Retina (tissue), 1 donor: ENCODE measurements around the gene IQCF2.
"Not testable (repeated sequence)": the region's sequence is repeated elsewhere in the genome, so short reads cannot be mapped to it uniquely, and the experiment has no call there.

Experiments
- DNase-seq: peaks from one replicate; pipeline ENCODE4 v3.0.0-alpha.2; 2016

The IQCF2 gene

DNA sequence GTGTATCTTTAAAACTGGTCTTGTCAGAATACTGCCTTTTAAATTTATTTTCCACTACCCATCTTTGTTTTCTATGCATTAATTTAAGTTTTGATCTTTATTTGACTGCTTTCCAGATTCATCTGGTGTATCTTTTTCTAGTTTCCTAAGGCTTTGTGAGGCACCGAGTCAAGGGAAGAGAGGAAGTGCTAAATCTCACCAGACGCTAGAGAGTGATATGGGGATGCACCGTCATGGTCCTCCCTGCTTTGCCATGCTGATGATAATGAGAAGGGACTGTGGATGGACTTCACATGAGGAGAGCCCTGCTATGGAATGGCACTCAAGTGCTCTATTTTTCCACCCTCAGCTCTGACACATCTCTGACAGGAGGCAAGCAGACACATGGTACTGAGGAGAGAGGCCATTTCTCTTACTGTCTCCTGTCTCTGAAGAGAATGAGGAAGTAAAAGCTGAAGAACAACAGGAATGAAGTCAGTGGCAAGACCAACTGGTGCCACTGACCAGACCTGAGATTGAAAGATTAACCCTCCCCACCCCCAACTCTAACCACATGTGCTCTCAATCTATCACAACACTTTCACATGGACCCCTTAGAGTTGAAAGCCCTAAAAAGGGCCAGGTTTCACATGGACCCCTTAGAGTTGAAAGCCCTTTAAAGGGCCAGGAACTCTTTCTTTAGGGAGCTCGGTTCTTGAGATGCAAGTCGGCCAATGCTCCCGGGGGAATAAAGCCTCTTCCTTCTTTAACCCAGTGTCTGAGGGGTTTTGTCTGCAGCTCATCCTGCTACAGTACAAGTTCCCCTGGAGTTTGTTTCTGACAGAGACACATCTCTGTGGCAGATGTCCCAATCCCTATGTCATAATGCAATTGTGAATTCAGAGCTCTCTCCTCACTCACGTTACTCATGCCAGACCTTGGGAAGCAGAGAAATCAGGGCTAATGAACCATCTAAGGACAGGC, at the start of gene IQCF2:
TSS of gene IQCF2 (plus strand) at position 913 of the 963 bp plus-strand sequence. CDS start 52 bp downstream, outside the sequence.
- no peak for DNase-seq

DNA sequence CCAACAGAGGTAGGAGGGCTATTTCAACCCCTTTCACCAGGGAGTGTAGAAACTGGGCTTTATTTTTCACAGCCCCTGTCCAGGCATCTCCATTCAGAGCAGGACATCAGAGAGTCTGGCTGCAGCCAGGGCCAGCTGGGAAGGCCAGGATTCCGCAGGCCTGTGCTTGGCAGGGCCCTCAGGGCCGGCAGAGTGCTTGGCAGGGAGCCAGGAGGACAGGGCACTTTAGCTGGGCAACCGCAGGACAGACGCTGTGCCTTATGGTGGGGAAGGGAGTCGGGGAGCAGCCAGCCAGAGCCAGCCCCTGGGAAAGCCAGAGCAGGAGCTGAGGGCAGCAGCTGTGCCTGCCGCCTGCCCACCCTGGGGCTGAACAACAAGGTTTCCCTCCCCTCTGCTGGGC, 47.9 kb upstream of the IQCF2 start:
- no peak for DNase-seq

DNA sequence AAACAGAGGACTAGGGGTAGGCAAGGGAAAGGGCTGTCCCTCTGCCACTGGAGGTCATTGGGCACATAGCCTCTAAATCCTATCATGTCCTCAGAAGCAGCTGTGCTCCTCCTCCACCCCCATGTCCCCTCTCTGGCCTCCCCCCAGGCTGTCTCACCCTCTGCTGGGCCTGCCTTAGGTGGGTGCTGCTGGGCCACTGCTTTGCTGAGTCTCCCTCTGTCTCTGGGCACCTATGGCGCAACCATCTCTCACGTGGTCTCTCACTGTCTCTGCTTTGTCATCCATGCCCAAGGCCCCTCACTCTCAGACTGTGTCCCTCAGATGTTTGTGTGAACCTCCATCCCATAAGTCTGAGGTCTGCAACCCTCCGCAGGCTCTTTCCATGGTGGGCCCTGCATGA, 47.4 kb upstream of the IQCF2 start:
- DNase-seq: no peak

DNA sequence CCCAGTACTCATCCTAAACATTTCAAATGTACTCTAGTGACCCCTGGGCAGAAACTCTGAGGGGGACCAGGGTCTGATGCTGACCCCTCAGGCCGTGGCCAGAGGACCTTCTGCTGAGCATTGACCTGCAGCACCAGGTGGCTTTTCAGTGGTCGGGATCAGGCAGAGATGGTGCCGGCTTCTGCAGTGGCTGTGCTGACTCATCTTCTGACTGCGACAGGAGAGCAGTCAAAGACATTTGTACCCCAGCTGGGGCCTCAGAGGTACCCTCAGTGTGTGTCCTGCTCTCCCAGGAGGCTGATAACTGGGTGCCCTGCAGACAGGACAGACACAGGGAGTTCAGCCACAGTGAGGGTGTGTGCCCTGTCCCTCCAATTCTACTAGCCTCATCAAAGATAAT, 45.8 kb upstream of the IQCF2 start:
- DNase-seq: no peak

DNA sequence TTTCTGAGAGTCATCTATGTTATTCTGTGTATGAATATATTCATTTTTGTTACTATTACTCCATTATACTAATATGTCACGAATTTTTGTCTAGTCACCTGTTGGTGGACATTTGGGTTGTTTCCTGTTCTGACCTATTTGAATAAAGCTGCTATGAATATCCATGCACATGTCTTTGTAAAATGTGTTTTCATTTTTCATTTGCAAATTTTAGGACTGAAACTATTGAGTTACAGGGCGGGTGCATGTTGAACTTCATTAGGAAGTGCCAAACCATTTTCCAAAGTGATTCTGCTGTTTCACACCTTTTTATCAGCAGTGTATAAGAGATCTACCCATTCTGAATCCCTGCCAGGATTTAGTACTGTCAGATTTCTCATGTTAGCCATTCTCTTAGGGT, 44.7 kb upstream of the IQCF2 start:
- no peak for DNase-seq

DNA sequence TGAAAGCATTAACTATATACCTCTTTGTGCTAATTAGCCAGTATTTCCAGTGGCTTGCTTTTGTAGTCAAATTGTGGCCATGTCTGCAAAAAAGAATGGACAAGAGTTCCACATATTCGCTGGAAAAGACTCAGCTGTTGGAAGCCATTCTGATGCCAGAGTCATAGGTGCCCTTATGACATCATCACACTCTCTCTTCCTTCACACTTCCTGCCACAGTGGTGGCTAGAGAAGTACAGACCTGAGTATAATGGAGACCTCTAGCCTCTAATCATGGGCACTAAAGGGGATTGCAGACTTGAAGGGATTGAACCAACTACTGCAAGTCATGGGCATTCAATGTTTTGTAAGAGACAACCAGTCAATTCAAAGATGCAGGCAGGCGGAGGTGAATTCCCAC, 44.0 kb upstream of the IQCF2 start:
- DNase-seq: no peak

DNA sequence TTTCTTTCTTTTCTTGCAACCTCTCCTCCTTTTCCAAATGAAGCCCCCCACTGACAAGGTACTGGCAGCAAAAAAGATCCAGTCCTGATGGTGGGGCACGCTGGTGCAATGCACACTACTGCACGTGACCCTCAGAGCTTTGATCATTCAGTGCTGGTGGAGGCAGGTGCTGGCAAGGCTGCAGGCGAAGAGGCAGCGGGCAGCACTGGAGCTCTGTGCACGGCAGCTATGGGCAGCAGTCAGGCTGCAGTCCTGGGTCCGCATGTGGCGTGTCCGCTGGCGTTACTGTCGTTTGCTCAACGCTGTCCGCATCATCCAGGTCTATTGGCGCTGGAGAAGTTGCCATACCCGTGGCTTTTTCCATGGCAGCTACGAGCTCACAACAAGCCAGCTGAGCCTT, 42.3 kb upstream of the IQCF2 start:
- no peak for DNase-seq

DNA sequence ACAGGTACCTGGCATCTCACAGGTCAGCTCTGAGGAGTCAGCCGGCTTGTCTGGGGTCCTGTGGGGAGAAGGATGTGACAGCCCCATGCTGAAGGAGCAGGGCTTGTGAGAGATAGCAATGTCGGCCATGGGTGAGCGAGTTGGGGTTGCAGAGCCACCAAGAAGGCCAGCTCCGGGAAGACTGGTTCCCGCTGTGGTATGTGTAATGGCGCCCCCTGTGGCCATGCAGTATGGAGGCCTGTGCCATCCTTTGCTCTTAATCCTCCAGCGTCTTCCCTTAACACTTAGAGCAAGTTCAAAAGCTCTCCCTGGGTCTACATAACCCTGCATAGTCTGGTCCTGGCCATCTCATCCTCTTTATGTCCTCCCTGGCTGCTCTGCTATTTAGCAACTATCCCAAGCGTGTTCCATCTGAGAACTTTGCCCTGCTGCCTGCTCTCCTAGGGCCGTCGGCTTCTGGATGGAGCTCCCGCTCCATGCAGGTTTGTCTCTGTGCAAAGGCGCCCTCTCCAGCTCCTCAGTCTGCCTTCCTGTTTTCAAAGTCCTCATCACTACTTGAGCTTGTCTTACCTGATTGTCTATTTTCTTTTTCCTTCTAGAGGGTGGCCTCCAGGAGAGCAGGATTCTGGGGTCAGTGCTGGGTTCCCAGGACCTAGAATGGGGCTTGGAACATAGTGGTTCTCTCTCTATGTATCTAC, 41.6 kb upstream of the IQCF2 start:
- no peak for DNase-seq

DNA sequence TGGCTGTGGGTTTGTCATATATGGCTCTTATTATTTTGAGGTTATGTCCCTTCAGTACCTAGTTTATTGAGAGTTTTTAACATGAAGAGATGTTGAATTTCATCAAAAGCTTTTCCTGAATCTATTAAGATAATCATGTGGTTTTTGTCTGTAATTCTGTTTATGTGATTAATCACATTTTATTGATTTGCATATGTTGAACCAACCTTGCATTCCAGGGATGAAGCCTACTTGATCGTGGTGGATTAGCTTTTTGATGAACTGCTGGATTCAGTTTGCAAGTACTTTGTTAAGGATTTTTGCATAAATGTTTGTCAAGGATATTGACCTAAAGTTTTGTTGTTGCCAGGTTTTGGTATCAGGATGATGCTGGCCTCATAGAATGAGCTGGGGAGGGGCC, 33.1 kb upstream of the IQCF2 start:
- DNase-seq: no peak

DNA sequence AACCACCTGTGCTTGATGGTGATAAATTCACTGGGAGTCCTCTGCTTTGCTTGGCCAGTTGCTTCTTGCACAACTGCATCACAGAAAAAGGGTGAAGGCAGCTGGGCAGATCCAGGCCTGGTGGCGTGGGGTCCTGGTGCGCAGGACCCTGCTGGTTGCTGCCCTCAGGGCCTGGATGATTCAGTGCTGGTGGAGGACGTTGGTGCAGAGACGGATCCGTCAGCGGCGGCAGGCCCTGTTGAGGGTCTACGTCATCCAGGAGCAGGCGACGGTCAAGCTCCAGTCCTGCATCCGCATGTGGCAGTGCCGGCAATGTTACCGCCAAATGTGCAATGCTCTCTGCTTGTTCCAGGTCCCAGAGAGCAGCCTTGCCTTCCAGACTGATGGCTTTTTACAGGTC, 31.1 kb upstream of the IQCF2 start:
- DNase-seq: no peak

DNA sequence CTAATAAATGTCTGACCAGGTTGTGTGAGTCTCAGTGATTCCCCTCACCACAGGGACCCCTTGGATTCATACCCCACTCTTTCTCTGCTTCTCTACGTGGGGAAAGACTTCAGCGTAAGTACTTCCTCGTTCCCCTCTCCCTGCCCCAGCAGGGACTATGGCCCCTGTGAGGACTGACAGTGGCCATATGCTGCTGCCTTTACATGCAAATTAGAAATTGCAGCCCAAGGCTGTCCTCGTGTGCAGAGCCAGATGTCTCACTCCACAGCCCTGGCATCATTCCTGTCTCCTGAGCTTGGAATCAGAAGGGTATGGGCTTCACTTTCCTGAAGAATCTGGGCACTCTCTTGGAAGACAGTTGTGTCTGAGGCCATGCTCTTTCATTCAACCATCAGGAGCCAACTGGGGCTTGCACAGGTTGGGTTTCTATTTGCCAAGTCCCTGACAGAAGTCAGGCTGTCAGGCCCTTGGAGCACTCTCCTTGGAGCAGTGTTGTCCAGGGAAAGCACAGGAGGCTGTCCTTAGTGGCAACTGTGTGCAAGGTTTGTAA, 30.5 kb upstream of the IQCF2 start:
- no peak for DNase-seq

DNA sequence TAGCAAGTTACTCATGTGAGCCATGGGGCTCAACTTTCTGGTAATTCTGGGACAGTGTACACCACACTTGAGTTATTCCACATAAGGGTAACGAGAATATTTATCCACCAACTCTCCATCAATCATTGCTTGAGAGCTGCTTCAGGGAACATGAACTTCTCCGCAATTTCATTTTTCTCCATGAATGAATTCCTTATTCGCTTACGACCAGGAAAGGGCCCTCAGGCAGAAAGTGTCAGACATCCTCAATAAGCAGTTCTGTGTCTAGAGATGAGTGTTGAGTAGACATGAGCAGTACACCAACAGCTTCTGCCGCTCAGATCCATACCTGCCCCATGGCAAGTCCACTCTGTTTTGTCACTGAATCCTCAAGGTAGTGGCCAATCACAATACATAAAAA, 24.8 kb upstream of the IQCF2 start:
- no peak for DNase-seq

DNA sequence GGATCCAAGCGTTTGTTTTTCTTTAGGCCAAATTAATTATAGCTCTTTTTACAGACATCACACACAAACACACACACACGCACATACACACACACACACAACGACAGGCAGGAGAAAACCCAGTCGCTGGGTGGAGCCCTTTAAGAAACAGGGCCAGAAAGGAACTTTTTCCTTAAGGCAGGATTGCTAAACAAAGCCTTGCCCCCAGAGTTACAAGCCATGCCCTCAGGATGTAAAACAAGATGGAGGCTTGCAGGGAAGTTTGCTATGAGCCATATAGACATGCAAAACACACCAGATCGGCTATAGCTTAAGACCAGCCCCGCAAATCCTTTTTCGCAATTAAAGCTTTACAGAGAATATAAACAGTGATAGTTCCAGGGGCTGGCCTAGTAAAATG, 16.3 kb upstream of the IQCF2 start:
- DNase-seq: no peak

DNA sequence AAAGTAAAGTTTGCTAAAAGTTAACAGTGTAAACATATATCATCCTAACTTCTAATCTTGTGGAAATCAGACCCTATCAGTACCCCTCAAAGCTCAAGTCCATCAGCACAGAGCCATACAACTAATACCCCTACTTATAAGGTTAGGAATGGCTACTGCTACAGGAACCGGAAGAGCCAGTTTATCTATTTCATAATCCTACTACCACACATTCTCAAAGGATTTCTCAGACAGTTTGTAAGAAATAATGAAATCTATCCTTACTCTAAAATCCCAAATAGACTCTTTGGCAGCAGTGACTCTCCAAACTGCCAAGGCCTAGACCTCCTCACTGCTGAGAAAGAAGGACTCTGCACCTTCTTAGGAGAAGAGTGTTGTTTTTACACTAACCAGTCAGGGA, 6.0 kb upstream of the IQCF2 start:
- DNase-seq: not testable (repeated sequence)

DNA sequence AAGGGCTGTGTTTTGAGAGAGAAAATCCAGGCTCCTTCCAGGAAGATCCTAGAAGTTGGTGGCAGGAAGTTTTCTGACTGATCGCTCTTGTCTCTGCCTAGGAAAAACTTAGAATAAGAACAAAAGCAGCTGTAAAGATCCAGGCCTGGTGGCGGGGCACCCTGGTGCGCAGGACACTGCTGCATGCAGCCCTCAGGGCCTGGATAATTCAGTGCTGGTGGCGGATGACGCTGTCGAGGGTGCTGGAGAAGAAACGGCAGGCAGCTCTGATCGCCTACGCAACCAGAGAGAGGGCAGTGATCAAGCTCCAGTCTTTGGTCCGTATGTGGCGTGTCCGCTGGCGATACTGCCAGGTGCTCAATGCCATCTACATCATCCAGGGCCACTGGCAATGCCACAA, 1.5 kb downstream of the IQCF2 start:
- DNase-seq: no peak

DNA sequence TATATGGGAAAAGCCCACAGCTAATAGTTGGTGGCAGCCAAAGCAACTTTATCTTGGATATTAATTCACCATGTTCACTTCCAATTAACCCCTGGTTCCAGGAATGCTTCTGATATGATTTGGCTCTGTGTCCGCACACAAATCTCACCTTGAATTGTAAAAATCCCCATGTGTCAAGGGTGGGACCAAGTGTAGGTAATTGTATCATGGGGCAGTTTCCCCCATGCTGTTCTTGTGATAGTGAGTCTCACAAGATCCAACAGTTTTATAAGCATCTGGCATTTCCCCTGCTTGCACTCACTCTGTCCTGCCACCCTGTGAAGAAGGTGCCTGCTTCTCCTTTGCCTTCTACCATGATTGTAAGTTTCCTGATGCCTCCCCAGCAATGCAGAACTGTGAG, 7.5 kb downstream of the IQCF2 start:
- not testable (repeated sequence) for DNase-seq

DNA sequence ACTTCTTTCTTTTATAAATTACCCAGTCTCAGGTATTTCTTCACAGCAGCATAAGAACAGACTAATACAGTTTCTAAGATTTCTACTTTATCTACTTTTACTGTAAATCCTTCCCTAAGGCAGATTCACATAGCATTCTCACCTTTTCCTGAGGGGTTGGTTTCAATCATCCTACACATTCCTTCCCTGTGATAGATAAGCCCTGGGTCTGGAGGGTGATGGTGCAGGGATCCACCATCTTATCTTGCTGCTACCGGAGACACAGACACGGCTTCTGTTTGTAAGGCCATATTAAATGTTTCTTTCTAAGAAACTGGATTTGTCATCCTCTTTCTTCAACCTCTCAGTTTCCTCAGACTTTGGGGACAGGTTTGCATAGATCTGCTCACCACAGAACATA, 7.9 kb downstream of the IQCF2 start:
- DNase-seq: no peak

DNA sequence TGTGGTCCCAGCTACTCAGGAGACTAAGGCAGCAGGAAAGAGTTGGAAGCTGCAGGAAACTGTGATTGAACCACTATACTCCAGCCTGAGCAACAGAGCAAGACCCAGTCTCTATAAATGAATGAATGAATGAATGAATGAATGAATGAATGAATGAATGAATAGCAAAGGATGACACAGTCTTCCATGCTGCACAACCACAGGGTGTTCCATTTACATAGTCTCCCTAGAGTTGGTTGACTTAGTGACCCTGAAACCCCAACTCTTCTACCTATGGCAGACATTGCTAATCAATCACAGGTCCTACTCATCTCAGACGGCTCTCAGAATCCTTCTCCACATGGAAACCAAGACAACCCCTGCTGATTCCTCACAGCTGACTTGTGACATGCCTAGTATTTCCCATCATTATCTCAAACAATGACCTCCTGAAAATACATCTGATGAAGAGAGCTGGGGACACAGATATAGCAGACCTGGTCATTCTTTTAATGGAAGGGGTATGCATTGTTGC, 11.9 kb downstream of the IQCF2 start:
- DNase-seq: no peak

DNA sequence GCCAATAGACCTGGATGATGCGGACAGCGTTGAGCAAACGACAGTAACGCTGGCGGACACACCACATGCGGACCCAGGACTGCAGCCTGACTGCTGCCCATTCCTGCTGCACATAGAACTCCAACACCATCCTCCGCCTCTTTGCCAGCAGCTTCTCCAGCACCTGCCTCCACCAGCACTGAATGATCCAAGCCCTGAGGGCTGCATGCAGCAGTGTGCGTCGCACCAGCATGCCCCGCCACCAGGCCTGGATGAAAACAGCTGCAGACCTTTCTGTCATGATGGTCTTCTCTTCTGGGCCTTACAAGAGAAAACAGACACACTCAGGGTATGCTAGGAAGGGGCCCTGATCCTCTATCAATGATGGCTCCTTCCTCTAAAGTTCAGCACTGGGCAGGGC, 12.5 kb downstream of the IQCF2 start:
- DNase-seq: no peak

DNA sequence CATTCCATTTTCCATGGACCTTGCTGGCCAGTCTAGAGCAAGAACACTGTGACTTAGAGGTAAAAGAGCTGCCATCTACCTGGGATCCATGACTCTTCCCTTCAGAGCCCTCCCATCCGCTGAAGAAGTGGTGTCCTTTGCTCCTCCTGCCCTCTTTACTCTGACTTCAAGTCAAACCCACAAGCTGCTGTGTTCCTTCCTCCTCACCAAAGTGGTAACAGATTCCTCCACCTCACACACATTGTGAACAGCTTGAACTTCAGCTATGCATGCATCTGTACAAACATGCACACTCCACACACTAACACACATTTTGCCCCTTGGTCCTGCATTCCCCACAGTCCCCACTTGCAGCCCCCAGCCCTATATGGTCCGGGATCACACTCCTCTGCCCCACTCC, 13.0 kb downstream of the IQCF2 start:
- DNase-seq: no peak

DNA sequence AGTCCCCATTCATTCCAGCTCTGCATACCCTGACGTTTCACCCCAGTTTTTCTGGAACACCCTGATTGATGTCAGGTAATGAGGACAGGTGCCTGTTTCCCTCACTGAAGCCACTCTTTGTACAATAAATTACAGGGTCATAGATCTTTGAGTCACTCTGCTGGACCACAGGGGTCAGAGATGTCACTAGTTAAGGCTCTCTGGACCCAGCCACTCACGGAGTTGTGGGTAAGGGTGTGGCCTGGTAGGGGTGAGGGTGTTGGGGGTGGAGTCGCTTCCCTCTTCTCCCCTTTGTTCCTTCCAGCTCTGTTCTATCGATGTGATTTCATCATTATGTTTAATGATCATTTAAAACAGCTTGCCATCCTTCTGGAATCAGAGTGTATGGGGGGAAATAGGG, 13.5 kb downstream of the IQCF2 start:
- DNase-seq: no peak

DNA sequence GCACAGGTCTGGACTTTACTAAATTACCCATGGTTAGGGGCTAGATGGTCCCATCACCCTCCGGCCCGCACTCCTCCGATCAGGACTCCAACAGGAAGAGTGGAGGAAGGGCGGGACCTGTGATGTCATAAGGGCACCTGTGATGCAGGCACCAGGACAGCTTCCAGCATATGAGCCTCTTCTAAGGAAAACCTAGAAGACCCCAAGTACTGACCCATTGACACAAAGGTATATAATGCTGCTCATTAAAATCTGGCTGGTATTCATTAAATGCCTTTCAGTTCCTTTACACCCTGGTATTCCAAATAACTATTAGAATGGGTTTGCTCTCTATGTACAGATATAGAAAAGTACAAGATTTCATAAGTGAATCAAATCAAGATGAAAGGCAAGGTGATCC, 14.1 kb downstream of the IQCF2 start, which contains the start of gene IQCF5:
TSS of gene IQCF5 (minus strand) at position 101 of the 400 bp plus-strand sequence. CDS start at position 31, 70 bp downstream.
- DNase-seq: no peak

DNA sequence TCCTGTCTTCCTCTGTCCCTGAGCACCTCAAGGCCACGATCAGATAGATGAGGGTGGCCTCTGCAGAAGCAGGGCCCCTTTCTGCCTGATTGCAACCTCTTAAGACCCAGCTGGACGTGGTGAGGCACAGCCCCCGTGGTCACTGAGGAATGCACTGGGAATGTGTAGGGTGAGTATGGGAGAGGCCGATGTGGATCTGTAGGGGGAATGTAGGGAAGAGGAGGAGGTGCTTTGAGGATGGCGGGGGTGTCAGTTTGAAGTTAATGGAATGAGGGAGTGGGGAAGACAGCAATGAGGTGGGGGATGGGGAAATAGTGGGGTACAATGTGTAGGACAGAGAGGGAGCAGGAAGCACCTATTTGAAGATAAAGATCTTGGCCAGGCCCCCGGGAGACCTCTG, 14.8 kb downstream of the IQCF2 start:
- DNase-seq: no peak

DNA sequence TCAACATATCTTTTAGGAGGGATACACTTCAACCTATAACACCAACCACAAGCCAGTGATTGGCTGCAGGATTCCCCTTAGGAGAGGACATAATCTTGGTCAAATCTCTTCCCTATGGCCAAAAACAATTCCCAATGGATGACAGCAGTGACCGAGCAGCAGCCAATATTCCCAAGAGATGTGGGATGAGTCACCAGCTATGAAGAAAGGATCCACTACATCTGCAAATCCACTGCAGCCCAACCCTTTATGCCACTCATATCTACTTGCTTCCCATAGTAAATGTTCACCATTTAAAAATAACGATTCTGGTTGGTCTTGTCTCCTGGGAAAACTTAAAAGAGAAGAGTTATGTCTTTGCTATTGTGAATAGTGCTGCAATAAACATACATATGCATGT, 18.5 kb downstream of the IQCF2 start:
- DNase-seq: no peak
